ENCODE data around the gene ALG8.

The ALG8 gene

DNA sequence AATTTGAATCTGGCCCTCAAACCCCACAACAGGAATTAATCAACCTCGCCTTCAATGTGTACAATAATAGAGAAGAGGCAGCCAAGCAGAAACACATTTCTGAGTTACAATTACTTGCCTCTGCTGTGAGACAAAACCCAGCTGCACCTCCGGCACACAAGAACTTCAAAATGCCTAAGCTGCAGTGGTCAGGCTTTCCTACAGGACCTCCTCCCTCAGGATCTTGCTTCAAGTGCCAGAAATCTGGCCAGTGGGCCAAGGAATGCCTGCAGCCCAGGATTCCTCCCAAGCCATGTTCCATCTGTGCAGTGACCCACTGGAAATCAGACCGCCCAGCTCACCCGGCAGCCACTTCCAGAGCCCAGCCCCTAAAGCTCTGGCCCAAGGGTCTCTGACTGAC, 56.4 kb downstream of the ALG8 start:
- Histone ChIP-seq H3K36me3 (no peaks in the 10 kb centered on the region), H3K4me3 (ENCODE audit: low read depth in 1 of 2, low read length in 1 of 2) (no peak overlapping the region), H3K27me3 (no peaks in the 10 kb centered on the region), H3K4me1 (ENCODE audit: control insufficient read depth in 1 of 2, insufficient read depth in 1 of 2, low read depth in 1 of 2, low read length in 1 of 2) (peaks cover 16 to 19% of the 10 kb centered on the region in 2 experiments), H3K27ac (no peak overlapping the region), H3K9me3 (no peaks in the 10 kb centered on the region)
- TF ChIP-seq CTCF (IDR thresholded peaks at IDR 0.05) = no peak

GRCh38 chr11:78082146-78082545, 57.3 kb downstream of the ALG8 start:
- no peak overlapping the region for H3K4me3 ChIP-seq (ENCODE audit: low read depth in 1 of 2, low read length in 1 of 2)
- no peaks in the 10 kb centered on the region for H3K36me3 ChIP-seq
- H3K27ac ChIP-seq = no peak overlapping the region
- H3K9me3 ChIP-seq = no peaks in the 10 kb centered on the region
- H3K4me1 ChIP-seq (ENCODE audit: control insufficient read depth in 1 of 2, insufficient read depth in 1 of 2, low read depth in 1 of 2, low read length in 1 of 2) = peaks cover 22 to 23% of the 10 kb centered on the region in 2 experiments
- no peaks in the 10 kb centered on the region for H3K27me3 ChIP-seq
- TF ChIP-seq CTCF (IDR thresholded peaks at IDR 0.05) = no peak

- no peak overlapping the region for H3K27ac ChIP-seq
- H3K4me3 ChIP-seq (ENCODE audit: low read depth in 1 of 2, low read length in 1 of 2) = no peak overlapping the region
- H3K9me3 ChIP-seq = no peaks in the 10 kb centered on the region
- no peaks in the 10 kb centered on the region for H3K36me3 ChIP-seq
- no peaks in the 10 kb centered on the region for H3K27me3 ChIP-seq
- no peak for TF ChIP-seq CTCF (IDR thresholded peaks at IDR 0.05)
- H3K4me1 ChIP-seq (ENCODE audit: control insufficient read depth in 1 of 2, insufficient read depth in 1 of 2, low read depth in 1 of 2, low read length in 1 of 2) = peaks cover 22 to 23% of the 10 kb centered on the region in 2 experiments
These were observed 57.8 kb downstream of the ALG8 start for GRCh38 chr11:78081583-78081982.

DNA sequence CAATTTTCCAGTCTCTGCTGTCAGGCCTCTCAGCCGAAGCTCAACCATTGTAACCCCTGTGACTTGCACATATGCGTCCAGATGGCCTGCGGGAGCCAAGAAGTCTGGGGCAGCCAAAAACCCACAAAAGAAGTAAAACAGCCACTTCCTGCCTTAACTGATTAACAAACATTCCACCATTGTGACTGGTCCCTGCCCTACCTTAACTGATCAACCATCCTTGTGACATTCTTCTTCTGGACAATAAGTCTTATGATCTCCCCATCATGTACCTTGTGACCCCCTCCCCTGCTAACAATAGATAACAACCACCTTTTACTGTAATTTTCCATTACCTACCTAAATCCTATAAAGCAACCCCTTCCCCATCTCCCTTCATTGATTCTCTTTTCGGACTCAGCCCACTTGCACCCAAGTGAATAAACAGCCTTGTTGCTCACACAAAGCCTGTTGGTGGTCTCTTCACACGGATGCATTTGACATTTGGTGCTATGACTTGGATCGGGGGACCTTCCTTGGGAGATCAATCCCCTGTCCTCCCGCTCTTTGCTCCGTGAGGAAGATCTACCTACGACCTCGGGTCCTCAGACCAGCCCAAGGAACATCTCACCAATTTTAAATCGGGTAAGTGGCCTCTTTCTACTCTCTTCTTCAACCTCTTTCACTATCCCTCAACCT, 58.5 kb downstream of the ALG8 start:
- Histone ChIP-seq H3K27ac (no peak overlapping the region), H3K4me3 (ENCODE audit: low read depth in 1 of 2, low read length in 1 of 2) (no peak overlapping the region)

GRCh38 chr11:78080084-78080817, 59.2 kb downstream of the ALG8 start:
- peak overlapping the region; percentile 79 to 93 for H3K4me3 ChIP-seq (ENCODE audit: low read depth in 1 of 2, low read length in 1 of 2)
- H3K9me3 ChIP-seq = no peaks in the 10 kb centered on the region
- no peaks in the 10 kb centered on the region for H3K27me3 ChIP-seq
- peaks cover 22 to 23% of the 10 kb centered on the region in 2 experiments for H3K4me1 ChIP-seq (ENCODE audit: control insufficient read depth in 1 of 2, insufficient read depth in 1 of 2, low read depth in 1 of 2, low read length in 1 of 2)
- no peaks in the 10 kb centered on the region for H3K36me3 ChIP-seq
- peak overlapping the region; percentile 78 for H3K27ac ChIP-seq
- no peak for TF ChIP-seq CTCF (IDR thresholded peaks at IDR 0.05)

More for the DNA sequence above, 58.5 kb downstream of the ALG8 start:
- Histone ChIP-seq H3K4me1 (ENCODE audit: control insufficient read depth in 1 of 2, insufficient read depth in 1 of 2, low read depth in 1 of 2, low read length in 1 of 2) (peaks cover 22 to 23% of the 10 kb centered on the region in 2 experiments), H3K36me3 (no peaks in the 10 kb centered on the region), H3K27me3 (no peaks in the 10 kb centered on the region), H3K9me3 (no peaks in the 10 kb centered on the region)
- no peak for TF ChIP-seq CTCF (IDR thresholded peaks at IDR 0.05)

Data from neutrophil (primary cell).